GM12878 (cell line): ENCODE measurements around the gene NRG3.

Experiments
- HDAC6 ChIP-seq: fragments of 200-600 bp; sonication (generic); IDR thresholded peaks from one replicate; pipeline ENCODE4 v1.8.0; 2017; ENCODE audit warnings: antibody characterized with exemption; ENCODE audit not compliant: unreplicated experiment
- RAD21 ChIP-seq: IDR thresholded peaks from 2 replicates; pipeline ENCODE4 v1.6.1; 2011; ENCODE audit warnings: mild to moderate bottlenecking, low read depth, low read length, moderate library complexity; ENCODE audit not compliant: insufficient read depth
- TF ChIP-seq, protein P1 (sequence below): IDR thresholded peaks from 2 replicates; pipeline ENCODE4 v1.6.1; 2012; ENCODE audit warnings: low read depth, low read length, improper control_type of control experiment

DNA sequence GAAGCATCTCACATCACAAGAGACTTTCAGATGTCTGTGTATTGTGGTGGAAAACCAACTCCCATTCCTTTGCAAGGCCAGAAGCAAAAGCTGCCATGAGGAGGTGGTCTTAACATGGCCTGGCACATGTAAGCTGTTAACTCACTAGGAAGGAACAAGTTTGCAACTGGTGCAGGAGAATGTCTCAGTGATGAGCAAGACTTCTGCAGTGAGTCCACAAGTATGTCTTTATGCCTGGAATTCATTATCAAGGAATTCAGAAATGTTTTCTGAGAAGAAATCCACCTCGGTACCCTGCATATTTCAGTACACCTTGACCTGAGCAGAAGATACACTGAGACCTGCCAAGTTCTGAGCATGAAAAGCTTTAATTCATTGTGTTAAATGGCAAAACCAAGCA lies 1033.1 kb downstream of the NRG3 start:
- TF ChIP-seq HDAC6, result no peak
- no peak for TF ChIP-seq RAD21
- TF ChIP-seq, protein P1, sequence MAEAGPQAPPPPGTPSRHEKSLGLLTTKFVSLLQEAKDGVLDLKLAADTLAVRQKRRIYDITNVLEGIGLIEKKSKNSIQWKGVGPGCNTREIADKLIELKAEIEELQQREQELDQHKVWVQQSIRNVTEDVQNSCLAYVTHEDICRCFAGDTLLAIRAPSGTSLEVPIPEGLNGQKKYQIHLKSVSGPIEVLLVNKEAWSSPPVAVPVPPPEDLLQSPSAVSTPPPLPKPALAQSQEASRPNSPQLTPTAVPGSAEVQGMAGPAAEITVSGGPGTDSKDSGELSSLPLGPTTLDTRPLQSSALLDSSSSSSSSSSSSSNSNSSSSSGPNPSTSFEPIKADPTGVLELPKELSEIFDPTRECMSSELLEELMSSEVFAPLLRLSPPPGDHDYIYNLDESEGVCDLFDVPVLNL, result no peak
